ENCODE results near the gene TUBE1.

The TUBE1 gene

GRCh38 chr6:112100561-112100960 is 13.3 kb upstream of the TUBE1 start:
- peaks cover 1% of the 10 kb centered on the region for H3K9me3 Mint-ChIP-seq
- H3K36me3 Mint-ChIP-seq = no peaks in the 10 kb centered on the region
- H3K27ac Mint-ChIP-seq = no peak overlapping the region
- H3K27me3 Mint-ChIP-seq = peaks cover 4% of the 10 kb centered on the region
- DNase-seq = no peak
- CTCF ChIA-PET = no interaction called here
- no peaks in the 10 kb centered on the region for H3K4me1 Mint-ChIP-seq
- H3K4me3 Mint-ChIP-seq = no peak overlapping the region

GRCh38 chr6:112096901-112097300 is 9.6 kb upstream of the TUBE1 start:
- peaks cover 4% of the 10 kb centered on the region for H3K27me3 Mint-ChIP-seq
- H3K27ac Mint-ChIP-seq = no peak overlapping the region
- CTCF ChIA-PET = interaction anchor here (1.1 to 1.3 kb wide), 4 partner anchors 9 to 83 kb away, joined by 3 to 6 read pairs (median 3); partner anchors contain the start of genes FAM229B and TUBE1
- no peak overlapping the region for H3K4me3 Mint-ChIP-seq
- no peaks in the 10 kb centered on the region for H3K36me3 Mint-ChIP-seq
- no peaks in the 10 kb centered on the region for H3K9me3 Mint-ChIP-seq
- no peaks in the 10 kb centered on the region for H3K4me1 Mint-ChIP-seq
- DNase-seq = no peak

GRCh38 chr6:112087916-112088315 is 634 bp upstream of the TUBE1 start:
- no peak overlapping the region for H3K27ac Mint-ChIP-seq
- DNase-seq = no peak
- peaks cover 11% of the 10 kb centered on the region for H3K4me1 Mint-ChIP-seq
- peaks cover 8% of the 10 kb centered on the region for H3K27me3 Mint-ChIP-seq
- H3K9me3 Mint-ChIP-seq = no peaks in the 10 kb centered on the region
- H3K4me3 Mint-ChIP-seq = no peak overlapping the region
- CTCF ChIA-PET = interaction anchor here (0.8 to 4.7 kb wide), 5 partner anchors 9 to 75 kb away, joined by 3 to 97 read pairs (median 5); no protein-coding TSS in a partner anchor
- H3K36me3 Mint-ChIP-seq = peaks cover 7% of the 10 kb centered on the region

- Mint-ChIP-seq H3K4me3 (no peak overlapping the region), H3K9me3 (no peaks in the 10 kb centered on the region), H3K36me3 (peaks cover 11% of the 10 kb centered on the region), H3K27me3 (peaks cover 8% of the 10 kb centered on the region), H3K27ac (no peak overlapping the region), H3K4me1 (peaks cover 11% of the 10 kb centered on the region)
- CTCF ChIA-PET = interaction anchor here (0.9 to 4.7 kb wide), 7 partner anchors 10 to 77 kb away, joined by 3 to 97 read pairs (median 3); no protein-coding TSS in a partner anchor
- DNase-seq = no peak
Observed at GRCh38 chr6:112086744-112087135, 542 bp downstream of the TUBE1 start.

DNA sequence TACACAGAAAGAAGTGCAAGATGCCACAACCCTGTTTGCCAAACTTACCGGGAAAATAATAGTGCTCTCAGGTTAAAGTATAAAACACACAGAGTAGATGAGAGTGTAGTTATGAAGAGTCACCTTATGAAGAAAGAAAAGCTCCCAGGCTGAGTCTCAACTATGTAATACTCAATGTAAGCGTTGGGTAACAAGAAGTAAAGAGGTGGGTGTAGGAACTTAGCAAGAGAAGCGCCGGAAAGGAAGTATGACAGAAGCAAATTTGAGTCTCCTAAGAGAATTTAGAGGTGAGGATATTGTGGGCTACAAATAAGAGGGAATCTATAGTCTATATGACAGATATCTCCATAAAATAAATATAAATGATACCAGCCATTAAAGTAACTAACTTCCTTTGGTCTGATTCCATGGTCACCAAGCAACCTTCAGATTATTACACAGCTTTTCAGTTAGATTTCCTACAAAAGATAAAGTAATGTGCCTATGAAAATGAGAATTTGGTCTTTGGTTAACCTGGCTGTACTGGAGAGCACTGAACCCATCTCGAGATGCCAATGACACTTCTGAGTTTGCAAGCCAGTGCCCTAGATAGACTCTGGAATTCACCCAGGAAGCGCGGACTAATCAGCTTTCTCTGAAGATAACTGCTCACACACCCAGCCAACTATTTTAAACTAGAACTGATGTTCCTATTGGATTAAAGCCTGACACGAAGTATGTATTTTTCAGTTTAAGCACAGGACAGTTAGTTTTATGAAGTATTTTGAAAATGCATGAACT is 1.8 kb downstream of the TUBE1 start:
- H3K27ac Mint-ChIP-seq = no peak overlapping the region
- no peak for DNase-seq
- peaks cover 11% of the 10 kb centered on the region for H3K4me1 Mint-ChIP-seq
- CTCF ChIA-PET = interaction anchor here (0.5 to 4.7 kb wide), 9 partner anchors 25 to 222 kb away, joined by 3 to 97 read pairs (median 3); no protein-coding TSS in a partner anchor
- H3K9me3 Mint-ChIP-seq = no peaks in the 10 kb centered on the region
- no peak overlapping the region for H3K4me3 Mint-ChIP-seq
- peaks cover 8% of the 10 kb centered on the region for H3K27me3 Mint-ChIP-seq
- H3K36me3 Mint-ChIP-seq = peaks cover 13% of the 10 kb centered on the region

- no peak overlapping the region for H3K27ac Mint-ChIP-seq
- no peaks in the 10 kb centered on the region for H3K27me3 Mint-ChIP-seq
- H3K4me1 Mint-ChIP-seq = peaks cover 11% of the 10 kb centered on the region
- no peak for DNase-seq
- H3K9me3 Mint-ChIP-seq = no peaks in the 10 kb centered on the region
- no peak overlapping the region for H3K4me3 Mint-ChIP-seq
- peaks cover 24% of the 10 kb centered on the region for H3K36me3 Mint-ChIP-seq
- CTCF ChIA-PET = interaction anchor here (0.9 kb wide), 1 partner anchor 10 kb away, joined by 3 read pairs; no protein-coding TSS in a partner anchor
Observed at GRCh38 chr6:112081569-112081968, 5.7 kb downstream of the TUBE1 start.

DNA sequence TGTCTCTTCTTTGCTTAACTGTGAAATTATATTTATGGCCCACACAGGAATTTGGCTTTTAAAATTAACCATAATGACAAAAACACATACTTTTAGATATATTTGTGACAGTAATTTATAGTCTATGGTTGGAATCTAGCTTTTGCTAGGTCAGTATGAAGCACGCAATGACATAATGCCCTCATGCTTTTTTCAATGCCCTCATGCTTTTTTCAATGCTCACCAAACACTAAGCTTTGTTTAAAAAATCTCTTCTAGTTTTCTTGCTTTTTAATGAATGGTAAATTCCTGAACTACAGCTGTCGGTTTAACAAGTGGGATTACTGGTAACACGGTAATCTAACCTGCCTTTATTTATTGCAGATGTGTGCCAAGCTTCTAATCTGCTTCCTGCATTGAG is 20.7 kb downstream of the TUBE1 start:
- H3K36me3 Mint-ChIP-seq = peaks cover 4% of the 10 kb centered on the region
- DNase-seq = no peak
- no peaks in the 10 kb centered on the region for H3K9me3 Mint-ChIP-seq
- no peaks in the 10 kb centered on the region for H3K4me1 Mint-ChIP-seq
- CTCF ChIA-PET = interaction anchor here (1.1 kb wide), 1 partner anchor 97 kb away, joined by 3 read pairs; no protein-coding TSS in a partner anchor
- H3K4me3 Mint-ChIP-seq = no peak overlapping the region
- H3K27ac Mint-ChIP-seq = no peak overlapping the region
- H3K27me3 Mint-ChIP-seq = peaks cover 3% of the 10 kb centered on the region

- Mint-ChIP-seq H3K36me3 (peaks cover 3% of the 10 kb centered on the region), H3K27ac (no peak overlapping the region), H3K4me3 (no peak overlapping the region), H3K9me3 (no peaks in the 10 kb centered on the region), H3K4me1 (no peaks in the 10 kb centered on the region), H3K27me3 (peaks cover 3% of the 10 kb centered on the region)
- no peak for DNase-seq
- CTCF ChIA-PET = interaction anchor here (1.4 kb wide), 1 partner anchor 15 kb away, joined by 3 read pairs; no protein-coding TSS in a partner anchor
Observed at GRCh38 chr6:112065426-112065986, 21.8 kb downstream of the TUBE1 start.

DNA sequence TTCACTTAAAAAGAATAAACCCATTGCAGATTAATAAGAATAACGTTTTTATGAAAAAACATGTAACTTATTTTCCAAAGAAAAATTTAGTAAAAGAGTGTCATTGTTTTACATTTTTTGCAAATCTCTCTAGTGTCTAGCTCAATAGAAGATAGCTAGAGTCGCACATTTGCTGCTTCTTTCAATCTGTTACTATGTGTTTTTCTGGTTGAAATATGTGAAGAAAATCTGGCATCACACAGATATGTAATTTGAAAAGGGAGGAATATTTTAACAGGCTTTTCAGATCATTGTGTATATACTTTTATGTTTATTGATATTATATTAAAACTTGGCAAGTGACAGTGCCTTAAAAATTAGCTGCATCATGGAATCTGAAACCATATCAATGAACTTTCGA is 24.3 kb downstream of the TUBE1 start:
- Mint-ChIP-seq H3K36me3 (no peaks in the 10 kb centered on the region), H3K4me1 (no peaks in the 10 kb centered on the region), H3K9me3 (no peaks in the 10 kb centered on the region), H3K27me3 (peaks cover 3% of the 10 kb centered on the region), H3K27ac (no peak overlapping the region), H3K4me3 (no peak overlapping the region)
- CTCF ChIA-PET = interaction anchor here (0.7 kb wide), 1 partner anchor 24 kb away, joined by 3 read pairs; no protein-coding TSS in a partner anchor
- no peak for DNase-seq

DNA sequence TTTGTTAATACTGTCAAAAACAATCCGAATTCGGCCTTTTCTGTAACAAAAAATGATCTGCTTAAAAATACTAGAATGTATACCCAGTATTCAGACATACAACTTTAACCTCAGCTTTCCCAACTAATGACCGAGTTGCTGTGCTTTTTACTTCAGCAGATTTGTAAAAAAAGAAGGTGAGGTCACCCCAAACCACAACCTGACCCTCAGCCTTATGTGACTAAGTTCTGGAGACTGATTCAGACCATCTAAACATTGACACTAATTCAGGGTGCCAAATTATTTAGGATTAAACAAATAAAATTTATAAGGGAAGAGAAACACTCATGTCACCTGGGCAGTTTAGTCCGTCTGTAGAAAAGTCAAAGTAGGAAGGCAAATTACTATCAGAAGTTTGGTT is 25.7 kb downstream of the TUBE1 start:
- H3K4me3 Mint-ChIP-seq = no peak overlapping the region
- H3K4me1 Mint-ChIP-seq = no peaks in the 10 kb centered on the region
- peaks cover 3% of the 10 kb centered on the region for H3K27me3 Mint-ChIP-seq
- H3K27ac Mint-ChIP-seq = no peak overlapping the region
- H3K9me3 Mint-ChIP-seq = no peaks in the 10 kb centered on the region
- no peaks in the 10 kb centered on the region for H3K36me3 Mint-ChIP-seq
- no peak for DNase-seq
- CTCF ChIA-PET = interaction anchor here (0.8 kb wide), 1 partner anchor 17 kb away, joined by 3 read pairs; no protein-coding TSS in a partner anchor

- peaks cover 4% of the 10 kb centered on the region for H3K27me3 Mint-ChIP-seq
- H3K27ac Mint-ChIP-seq = no peak overlapping the region
- no peaks in the 10 kb centered on the region for H3K36me3 Mint-ChIP-seq
- H3K4me3 Mint-ChIP-seq = no peak overlapping the region
- no peak for DNase-seq
- CTCF ChIA-PET = interaction anchor here (1.7 kb wide), 1 partner anchor 105 kb away, joined by 5 read pairs; no protein-coding TSS in a partner anchor
- H3K4me1 Mint-ChIP-seq = no peaks in the 10 kb centered on the region
- H3K9me3 Mint-ChIP-seq = no peaks in the 10 kb centered on the region
Observed at GRCh38 chr6:112058243-112059032, 28.8 kb downstream of the TUBE1 start.

GRCh38 chr6:112054555-112055190 is 32.6 kb downstream of the TUBE1 start:
- Mint-ChIP-seq H3K27me3 (peaks cover 4% of the 10 kb centered on the region), H3K27ac (no peak overlapping the region), H3K9me3 (no peaks in the 10 kb centered on the region), H3K4me1 (no peaks in the 10 kb centered on the region), H3K4me3 (no peak overlapping the region), H3K36me3 (no peaks in the 10 kb centered on the region)
- no peak for DNase-seq
- CTCF ChIA-PET = interaction anchor here (0.8 to 2.3 kb wide), 2 partner anchors 108 to 429 kb away, joined by 3 to 6 read pairs; no protein-coding TSS in a partner anchor

GRCh38 chr6:112054001-112054400 is 33.3 kb downstream of the TUBE1 start, which contains the start of gene CCN6:
Gene CCN6, plus strand, starts transcription at chr6:112054104. Its CDS starts 254 bp downstream, at chr6:112054358.
- H3K27me3 Mint-ChIP-seq = peaks cover 4% of the 10 kb centered on the region
- CTCF ChIA-PET = interaction anchor here (2.3 kb wide), 1 partner anchor 109 kb away, joined by 6 read pairs; no protein-coding TSS in a partner anchor
- no peak within 1 kb of the TSS for H3K27ac Mint-ChIP-seq
- H3K9me3 Mint-ChIP-seq = no peaks in the 10 kb centered on the region
- no peaks in the 10 kb centered on the region for H3K36me3 Mint-ChIP-seq
- H3K4me3 Mint-ChIP-seq = no peak within 1 kb of the TSS
- H3K4me1 Mint-ChIP-seq = no peaks in the 10 kb centered on the region
- no peak for DNase-seq
